Posterior vena cava (tissue), 2 donors: ENCODE measurements around the gene SGO2. TPM values are rescaled to one million over a fixed set of nuclear protein-coding genes. Genes with fewer than 3 reads are reported as not detected.

ENCODE experiments used
- total RNA-seq, 2 donors: library from RNA; stranded (reverse); fragmentation: NEBNext Ultra II Directional; extraction: Animal tissue kit (Norgen Biotek cat#: 25700); gene quantifications; one replicate each; pipeline ENCODE4 v1.2.1, GENCODE V29; 2021
- donor health status: DM: yes; HTN: yes; CAD: no.
- donor health status: DM: yes; HTN: yes; CAD: no.

SGO2 gene
- total RNA-seq, 2 donors from 2014 or later: 2.3 to 2.7 TPM

Other genes starting within 250 kb of the SGO2 start
- gene SPATS2L, start 219.5 kb upstream of the SGO2 start, total RNA-seq: 10 to 100 TPM; 68.7 to 76.6 TPM
- gene KCTD18, start 16.1 kb upstream of the SGO2 start, total RNA-seq: 10 to 100 TPM; 13.8 to 18.5 TPM
- 100 to 1,000 TPM; 212 to 333 TPM for gene AOX1, start 59.8 kb downstream of the SGO2 start, total RNA-seq